ENCODE results near the gene C5orf47.

Gene C5orf47

DNA sequence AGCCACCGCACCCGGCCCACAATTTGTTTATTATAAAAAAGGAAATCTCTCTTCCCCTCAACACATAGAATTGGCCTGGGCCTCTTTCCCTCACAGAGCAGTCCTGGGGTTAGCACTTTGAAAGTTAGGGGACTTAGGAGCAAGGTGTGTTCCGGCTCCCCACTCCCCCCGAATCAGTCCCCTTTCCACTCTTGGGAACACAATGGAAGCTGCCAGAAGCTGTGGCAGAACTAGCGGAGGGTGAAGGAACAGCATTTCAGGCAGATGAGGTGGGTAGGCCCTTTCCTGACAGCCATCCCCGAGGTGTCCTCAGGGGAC is 16.4 kb upstream of the C5orf47 start:
- Histone ChIP-seq H3K27ac (ENCODE audit: low read length) (no peak overlapping the region), H3F3A (ENCODE audit: insufficient read depth, low read length) (no peaks in the 10 kb centered on the region), H3K4me1 (ENCODE audit: low read length) (peaks cover 15% of the 10 kb centered on the region), H4K20me1 (ENCODE audit: insufficient read depth, low read length) (no peaks in the 10 kb centered on the region), H3K9ac (ENCODE audit: low read length) (no peak overlapping the region), H3K9me3 (replicated peaks; ENCODE audit: insufficient read depth, low read length) (no peaks in the 10 kb centered on the region), H3K9me2 (replicated peaks; ENCODE audit: insufficient read depth, low read length) (no peaks in the 10 kb centered on the region), H2AFZ (ENCODE audit: low read length) (peak overlapping the region; percentile 67; the same call in 1 of the 2 replicates), H3K36me3 (replicated peaks; ENCODE audit: insufficient read depth, low read length) (no peaks in the 10 kb centered on the region), H3K79me2 (ENCODE audit: low read length) (no peaks in the 10 kb centered on the region), H3K27me3 (replicated peaks; ENCODE audit: insufficient read depth, low read length) (no peaks in the 10 kb centered on the region), H3K4me3 (ENCODE audit: low read length) (peak overlapping the region; percentile 79), H3K4me2 (ENCODE audit: low read depth, low read length) (peak overlapping the region; percentile 84; the same call in 1 of the 2 replicates)
- TF ChIP-seq EZH2 (optimal IDR thresholded peaks at IDR 0.05; ENCODE audit: low read depth, low read length) (no peak), EZH2phosphoT487 (IDR thresholded peaks at IDR 0.05; ENCODE audit: low read length) (no peak)
- TF ChIP-seq, protein P1, sequence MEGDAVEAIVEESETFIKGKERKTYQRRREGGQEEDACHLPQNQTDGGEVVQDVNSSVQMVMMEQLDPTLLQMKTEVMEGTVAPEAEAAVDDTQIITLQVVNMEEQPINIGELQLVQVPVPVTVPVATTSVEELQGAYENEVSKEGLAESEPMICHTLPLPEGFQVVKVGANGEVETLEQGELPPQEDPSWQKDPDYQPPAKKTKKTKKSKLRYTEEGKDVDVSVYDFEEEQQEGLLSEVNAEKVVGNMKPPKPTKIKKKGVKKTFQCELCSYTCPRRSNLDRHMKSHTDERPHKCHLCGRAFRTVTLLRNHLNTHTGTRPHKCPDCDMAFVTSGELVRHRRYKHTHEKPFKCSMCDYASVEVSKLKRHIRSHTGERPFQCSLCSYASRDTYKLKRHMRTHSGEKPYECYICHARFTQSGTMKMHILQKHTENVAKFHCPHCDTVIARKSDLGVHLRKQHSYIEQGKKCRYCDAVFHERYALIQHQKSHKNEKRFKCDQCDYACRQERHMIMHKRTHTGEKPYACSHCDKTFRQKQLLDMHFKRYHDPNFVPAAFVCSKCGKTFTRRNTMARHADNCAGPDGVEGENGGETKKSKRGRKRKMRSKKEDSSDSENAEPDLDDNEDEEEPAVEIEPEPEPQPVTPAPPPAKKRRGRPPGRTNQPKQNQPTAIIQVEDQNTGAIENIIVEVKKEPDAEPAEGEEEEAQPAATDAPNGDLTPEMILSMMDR (IDR thresholded peaks at IDR 0.05; ENCODE audit: low read length) = no peak
- no peak for DNase-seq

GRCh38 chr5:173972925-173973615 is 15.9 kb upstream of the C5orf47 start:
- Histone ChIP-seq H3K4me3 (ENCODE audit: low read length) (peak overlapping the region; percentile 79), H2AFZ (ENCODE audit: low read length) (peak overlapping the region; percentile 67), H3K9me3 (replicated peaks; ENCODE audit: insufficient read depth, low read length) (no peaks in the 10 kb centered on the region), H3K4me1 (ENCODE audit: low read length) (peaks cover 15% of the 10 kb centered on the region), H3K36me3 (replicated peaks; ENCODE audit: insufficient read depth, low read length) (no peaks in the 10 kb centered on the region), H3K79me2 (ENCODE audit: low read length) (no peaks in the 10 kb centered on the region), H3K27ac (ENCODE audit: low read length) (no peak overlapping the region), H3K27me3 (replicated peaks; ENCODE audit: insufficient read depth, low read length) (no peaks in the 10 kb centered on the region), H3K9me2 (replicated peaks; ENCODE audit: insufficient read depth, low read length) (no peaks in the 10 kb centered on the region), H3K4me2 (ENCODE audit: low read depth, low read length) (peak overlapping the region; percentile 84), H3K9ac (ENCODE audit: low read length) (peak overlapping the region; percentile 18; the same call in 1 of the 2 replicates), H3F3A (ENCODE audit: insufficient read depth, low read length) (no peaks in the 10 kb centered on the region), H4K20me1 (ENCODE audit: insufficient read depth, low read length) (no peaks in the 10 kb centered on the region)
- DNase-seq = peak; percentile 67
- TF ChIP-seq, protein P1 (IDR thresholded peaks at IDR 0.05; ENCODE audit: low read length) = peak; percentile 86
- no peak for TF ChIP-seq EZH2 (optimal IDR thresholded peaks at IDR 0.05; ENCODE audit: low read depth, low read length)

- Histone ChIP-seq H3K36me3 (replicated peaks; ENCODE audit: insufficient read depth, low read length) (no peaks in the 10 kb centered on the region), H3K9ac (ENCODE audit: low read length) (peak overlapping the region; percentile 18; the same call in 1 of the 2 replicates), H3K79me2 (ENCODE audit: low read length) (no peaks in the 10 kb centered on the region), H3K4me2 (ENCODE audit: low read depth, low read length) (peak overlapping the region; percentile 84), H2AFZ (ENCODE audit: low read length) (peak overlapping the region; percentile 67), H3K9me2 (replicated peaks; ENCODE audit: insufficient read depth, low read length) (no peaks in the 10 kb centered on the region), H3K27ac (ENCODE audit: low read length) (no peak overlapping the region), H3K27me3 (replicated peaks; ENCODE audit: insufficient read depth, low read length) (no peaks in the 10 kb centered on the region), H4K20me1 (ENCODE audit: insufficient read depth, low read length) (no peaks in the 10 kb centered on the region), H3F3A (ENCODE audit: insufficient read depth, low read length) (no peaks in the 10 kb centered on the region), H3K4me1 (ENCODE audit: low read length) (peaks cover 15% of the 10 kb centered on the region), H3K9me3 (replicated peaks; ENCODE audit: insufficient read depth, low read length) (no peaks in the 10 kb centered on the region), H3K4me3 (ENCODE audit: low read length) (peak overlapping the region; percentile 79)
- TF ChIP-seq EZH2 (optimal IDR thresholded peaks at IDR 0.05; ENCODE audit: low read depth, low read length) (no peak), EZH2phosphoT487 (IDR thresholded peaks at IDR 0.05; ENCODE audit: low read length) (no peak)
- TF ChIP-seq, protein P1 (IDR thresholded peaks at IDR 0.05; ENCODE audit: low read length) = no peak
- peak; percentile 43 for DNase-seq
These were observed 15.4 kb upstream of the C5orf47 start for GRCh38 chr5:173973616-173973969.
